HG02870 (cell line): ENCODE data around the gene MGMT.

ENCODE experiments used
- ATAC-seq: cut with Tn5 transposase; IDR thresholded peaks from one replicate; pipeline ENCODE4 v1.9.1; 2021; ENCODE audit warnings: mild to moderate bottlenecking, moderate library complexity; ENCODE audit not compliant: unreplicated experiment

MGMT gene

DNA sequence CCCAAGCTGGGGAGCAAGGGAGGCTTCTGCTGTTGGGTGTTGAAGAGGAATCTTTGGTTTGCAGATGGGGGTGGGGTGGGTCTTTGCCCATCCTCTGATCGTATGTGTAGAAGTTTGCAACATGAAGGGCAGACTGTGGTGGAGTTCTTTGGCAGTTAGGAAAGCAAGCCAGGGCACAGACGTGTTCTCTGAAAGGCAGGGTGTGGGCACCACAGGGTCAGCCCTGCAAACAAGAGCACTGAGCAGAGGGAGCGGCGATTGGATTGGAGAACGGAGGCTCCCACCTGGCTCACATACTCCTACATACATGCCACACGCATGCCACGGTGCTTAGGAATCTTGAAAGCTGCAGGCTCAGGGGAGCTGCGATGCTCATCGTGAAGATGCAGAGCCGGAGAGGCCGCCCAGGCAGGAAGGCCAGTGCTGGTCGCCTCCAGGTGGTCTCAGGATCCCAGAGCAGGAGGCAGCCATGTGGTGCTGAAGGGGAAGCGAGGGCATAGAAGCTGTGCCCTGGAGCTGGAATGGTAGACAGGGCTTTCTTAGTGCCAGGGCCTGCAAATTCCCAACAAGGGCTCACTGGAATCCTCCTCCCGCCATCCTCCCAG lies 149.0 kb downstream of the MGMT start:
- no peak for ATAC-seq

DNA sequence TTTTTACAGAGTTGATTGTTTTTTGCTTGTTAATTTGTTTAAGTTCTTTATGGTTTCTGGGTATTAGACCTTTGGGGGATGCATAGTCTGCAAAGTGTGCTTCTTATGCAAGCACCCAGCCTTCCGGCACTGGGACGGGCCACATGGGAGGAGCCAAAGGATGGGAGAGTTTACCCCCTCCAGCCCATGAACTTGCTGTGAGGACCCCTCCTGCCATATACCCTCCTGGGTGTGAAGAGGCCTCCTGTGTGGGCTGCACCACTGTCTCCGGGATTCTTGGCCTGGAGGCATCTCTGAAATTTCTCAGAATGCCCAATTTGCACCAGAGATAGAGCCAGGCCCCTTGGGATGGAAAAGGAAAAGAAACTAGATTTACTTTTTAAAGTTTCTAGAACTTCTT lies 150.7 kb downstream of the MGMT start:
- ATAC-seq, result no peak

DNA sequence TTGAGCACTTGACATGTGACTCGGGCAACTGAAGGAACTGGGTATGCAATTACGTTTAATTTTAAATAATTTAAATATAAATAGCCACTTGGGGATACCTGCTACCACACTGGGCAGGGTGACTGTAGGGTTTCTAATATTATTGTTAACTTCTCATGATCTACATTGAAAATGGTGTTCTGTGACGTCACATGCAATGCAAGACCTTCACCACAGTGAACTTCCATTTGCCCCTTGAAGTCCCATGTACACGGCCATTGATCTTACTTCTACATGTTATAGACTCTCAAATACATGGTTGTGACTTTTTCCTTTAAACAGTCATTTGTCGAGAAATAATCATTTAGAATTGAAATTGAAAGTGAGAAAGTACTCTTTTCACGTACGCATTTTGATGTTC lies 154.0 kb downstream of the MGMT start:
- no peak for ATAC-seq

DNA sequence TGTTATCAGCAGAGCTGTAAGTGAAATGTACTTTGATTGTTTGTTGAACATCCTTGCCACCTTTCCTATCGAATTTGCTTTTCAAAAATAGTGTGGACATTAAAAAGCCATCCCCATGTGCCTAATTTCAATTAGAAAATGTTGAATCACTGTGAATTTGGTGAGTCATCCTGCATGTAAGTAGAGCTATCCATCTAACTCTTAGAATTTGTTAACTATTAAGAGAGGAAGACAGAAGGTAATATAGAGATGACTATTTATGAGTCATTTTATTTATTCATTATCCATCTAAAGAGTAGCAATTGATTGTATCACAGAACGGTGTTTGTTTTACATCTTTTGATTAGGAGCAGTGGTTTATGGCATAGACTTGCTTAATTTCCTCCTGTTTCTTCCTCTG lies 154.7 kb downstream of the MGMT start:
- ATAC-seq, result no peak

DNA sequence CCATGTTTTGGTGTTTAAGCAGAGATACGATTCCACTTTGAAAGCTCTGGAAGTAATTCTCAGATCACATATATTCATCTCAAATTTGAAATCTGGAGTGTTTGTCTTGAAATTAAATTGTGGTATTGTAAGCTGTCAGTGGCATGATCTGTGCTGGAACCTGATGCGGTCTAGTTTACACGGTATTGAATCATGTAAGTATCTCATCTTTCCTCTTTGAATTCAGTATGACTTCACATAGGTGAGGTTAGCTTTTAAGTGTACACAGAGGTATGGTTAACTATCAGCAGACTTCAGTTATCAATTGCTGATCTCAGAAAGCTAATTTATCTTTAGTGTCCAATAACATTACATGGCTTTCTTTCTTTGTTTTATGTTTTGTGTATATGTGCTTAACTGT lies 155.2 kb downstream of the MGMT start:
- no peak for ATAC-seq

DNA sequence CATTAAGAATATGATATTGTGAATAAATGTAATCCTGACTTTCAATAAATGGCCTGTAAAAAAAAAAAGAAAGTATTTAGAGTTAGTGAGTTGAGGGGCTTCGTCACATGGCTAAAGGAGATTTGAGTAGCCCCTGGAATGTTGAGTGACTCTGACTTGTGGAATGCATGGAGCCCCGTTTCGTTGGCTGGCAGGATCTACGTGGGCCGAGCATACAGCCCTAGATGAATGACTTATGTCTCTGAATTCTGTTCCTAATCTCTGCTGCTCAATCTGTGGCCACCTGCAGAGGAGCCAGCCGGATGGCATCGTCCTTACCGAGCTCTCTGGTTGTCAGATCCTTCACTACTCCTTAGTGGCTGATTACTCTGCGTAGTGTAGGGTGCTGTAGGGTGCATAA lies 155.7 kb downstream of the MGMT start:
- ATAC-seq, result no peak

DNA sequence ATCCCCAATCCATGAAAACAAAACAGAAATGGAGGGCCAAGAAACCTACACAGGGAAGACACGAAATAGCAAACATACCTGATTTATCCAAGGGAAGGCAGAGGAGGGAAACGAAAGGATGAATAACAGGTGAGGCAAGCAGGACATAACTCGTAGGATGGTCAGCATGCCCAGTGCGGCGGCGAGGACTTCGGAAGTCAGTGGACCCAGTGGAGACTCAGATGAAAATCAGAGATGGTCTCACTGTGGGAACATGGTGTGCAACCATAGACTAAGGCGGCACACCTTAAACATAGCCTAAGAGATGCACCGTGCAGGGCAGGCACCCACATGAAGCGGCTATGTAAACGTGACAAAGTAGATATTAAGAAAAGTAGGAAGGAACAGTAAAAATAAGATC lies 157.5 kb downstream of the MGMT start:
- ATAC-seq, result no peak

DNA sequence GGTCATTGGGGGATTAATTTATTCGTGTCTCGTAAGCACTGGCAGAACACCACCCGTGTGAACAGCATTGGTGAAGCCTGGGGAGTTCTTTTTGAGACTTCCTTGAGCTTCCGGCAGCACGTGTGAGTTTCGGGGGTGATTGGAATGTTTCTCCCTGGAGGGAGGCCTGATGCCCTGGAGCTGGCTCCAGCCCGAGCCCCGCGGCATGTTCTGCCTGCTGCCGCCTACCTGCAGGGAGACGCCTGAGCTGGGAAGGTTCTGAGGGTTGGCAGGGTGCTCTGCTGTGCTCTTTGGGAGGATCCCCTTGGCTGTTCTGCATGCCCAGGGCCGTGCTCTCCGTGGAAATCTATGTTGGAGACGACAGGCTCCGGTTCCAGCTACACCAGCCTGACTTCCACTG lies 159.3 kb downstream of the MGMT start:
- no peak for ATAC-seq

DNA sequence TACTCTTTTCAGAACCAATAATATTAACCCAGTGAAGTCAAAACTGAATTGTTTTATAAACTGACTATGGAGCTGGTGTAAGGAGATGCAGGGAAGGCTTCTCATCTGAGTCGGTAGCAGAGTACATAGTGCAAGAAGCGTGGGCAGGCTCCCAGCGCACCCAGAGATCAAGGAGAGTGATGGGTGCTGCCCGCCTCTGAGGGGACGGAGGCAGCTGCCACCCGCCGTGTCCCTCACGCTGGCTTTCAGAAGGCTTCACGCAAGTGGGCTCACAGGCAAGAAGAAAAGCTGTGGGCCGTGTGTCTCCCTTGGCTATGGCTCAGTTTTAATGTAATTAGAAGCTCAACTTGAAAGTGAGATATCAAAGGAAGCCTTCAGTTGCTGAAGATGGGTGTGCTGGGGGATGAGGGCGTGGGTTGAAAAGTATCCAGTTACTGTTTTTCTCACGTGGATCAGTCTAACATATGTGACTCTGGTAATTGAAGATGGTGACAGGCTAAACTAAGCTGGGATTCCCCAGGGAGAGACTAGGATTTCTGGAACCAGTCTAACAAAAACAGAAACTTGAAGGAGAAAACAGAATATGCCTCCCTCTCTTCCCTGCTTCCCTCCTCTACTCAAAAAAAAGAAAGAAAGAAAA lies 159.9 kb downstream of the MGMT start:
- ATAC-seq, result no peak

DNA sequence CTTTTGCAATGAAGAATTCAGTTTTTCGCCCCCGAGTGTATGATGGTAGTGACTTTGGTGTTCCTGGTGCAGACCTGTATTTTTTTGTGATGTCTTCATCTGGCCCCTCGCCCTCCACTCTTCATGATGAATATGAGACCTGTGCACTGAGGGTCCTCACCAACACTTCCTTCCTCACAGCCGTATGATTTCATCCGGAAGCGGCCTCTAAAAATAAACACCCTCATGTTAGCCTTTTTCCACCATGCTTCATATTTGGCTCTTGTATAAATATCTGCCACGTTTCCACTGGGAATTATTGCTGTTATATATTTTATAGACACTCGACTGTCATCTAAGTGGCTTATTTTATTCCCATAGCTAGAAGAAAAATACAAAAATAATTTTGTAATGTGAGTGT lies 160.4 kb downstream of the MGMT start:
- no peak for ATAC-seq

DNA sequence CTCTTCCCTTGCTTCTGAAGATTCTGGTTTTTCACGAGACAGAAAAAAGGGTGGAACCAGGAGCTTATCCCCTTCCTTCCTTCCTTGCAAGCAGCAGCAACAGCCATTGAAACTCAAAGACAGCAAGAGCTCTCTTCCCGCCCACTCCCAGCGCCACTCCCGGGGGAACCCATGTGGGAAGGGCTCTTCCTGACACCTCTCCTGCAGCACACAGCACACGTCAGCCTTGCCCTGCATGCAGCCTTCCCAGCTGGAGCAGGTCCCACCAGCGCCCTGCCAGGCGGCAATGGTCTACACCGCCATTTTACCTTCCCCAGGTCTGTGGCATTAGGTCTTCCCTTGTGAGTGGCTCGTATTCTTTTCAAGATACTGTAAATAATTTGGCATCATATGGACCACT lies 161.8 kb downstream of the MGMT start:
- no peak for ATAC-seq

DNA sequence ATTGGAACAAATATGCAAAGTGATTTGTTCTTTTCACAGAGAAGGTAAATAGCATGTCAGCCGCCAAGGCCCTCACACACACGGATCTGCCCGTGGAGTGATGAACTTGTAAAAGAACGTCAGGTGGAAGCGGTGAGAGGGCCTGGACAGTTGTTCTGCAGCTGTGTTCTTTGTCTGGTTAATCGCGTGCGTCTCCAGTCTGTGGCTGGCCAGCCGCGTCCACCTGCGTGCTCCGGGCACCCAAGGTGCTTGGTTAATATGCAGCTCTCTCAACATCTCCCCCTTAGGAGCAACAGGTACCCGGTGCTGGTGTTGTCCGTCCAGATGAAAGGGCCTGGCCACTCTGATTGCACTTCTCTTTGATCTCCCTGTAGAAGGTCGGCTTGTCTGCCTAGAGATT lies 162.9 kb downstream of the MGMT start:
- no peak for ATAC-seq

DNA sequence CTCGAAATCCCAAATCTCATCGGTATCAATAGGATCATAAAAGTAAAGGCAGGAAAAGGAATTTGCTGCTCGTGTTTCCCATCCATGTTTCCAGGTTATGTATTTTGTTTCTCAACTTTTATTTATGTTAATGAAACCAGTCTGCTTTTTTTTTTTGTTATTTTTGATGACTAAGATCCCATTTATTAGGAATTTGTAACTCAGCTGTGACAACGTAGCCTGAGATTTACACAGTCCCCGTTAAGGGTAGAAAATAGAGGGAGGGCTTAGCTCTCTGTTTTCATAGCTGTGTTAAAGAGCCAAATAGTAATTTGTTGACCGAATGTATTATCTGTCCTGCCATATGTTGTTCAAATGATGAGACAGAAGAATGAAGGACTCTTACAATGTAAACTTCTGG lies 164.0 kb downstream of the MGMT start:
- no peak for ATAC-seq

DNA sequence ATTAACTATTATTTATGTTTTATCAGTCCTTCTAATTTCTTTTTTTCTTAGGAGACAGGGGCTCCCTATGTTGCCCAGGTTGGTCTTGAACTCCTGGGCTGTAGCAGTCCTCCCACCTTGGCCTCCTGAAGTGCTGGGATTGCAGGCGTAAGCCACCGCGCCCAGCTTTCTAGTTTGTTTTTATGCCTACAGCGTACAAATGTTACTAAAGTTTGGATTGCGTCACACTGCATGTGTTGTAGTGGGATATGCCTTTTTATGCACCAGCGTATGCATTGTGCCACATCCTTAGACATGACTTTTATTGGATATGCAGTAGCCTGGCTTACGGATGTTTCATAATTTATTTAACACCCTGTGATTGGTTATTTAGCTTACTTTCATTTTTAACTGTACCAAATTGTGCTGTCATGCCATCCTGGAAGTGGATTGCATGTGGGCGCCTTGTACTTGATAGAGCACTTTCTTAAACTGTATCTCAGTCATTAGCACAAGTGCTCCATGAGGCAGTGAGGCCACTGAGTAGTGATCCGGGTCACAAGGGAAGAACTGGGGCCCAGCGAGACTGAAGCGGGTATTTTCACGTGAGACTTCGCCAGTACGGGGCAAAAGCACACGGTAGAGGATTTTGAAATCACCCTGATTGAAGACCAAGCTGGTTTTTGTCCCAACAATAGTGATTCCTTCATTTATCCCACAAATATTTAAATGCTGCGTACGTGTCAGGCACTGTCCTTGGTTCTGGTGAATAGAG lies 165.0 kb downstream of the MGMT start:
- ATAC-seq, result no peak

DNA sequence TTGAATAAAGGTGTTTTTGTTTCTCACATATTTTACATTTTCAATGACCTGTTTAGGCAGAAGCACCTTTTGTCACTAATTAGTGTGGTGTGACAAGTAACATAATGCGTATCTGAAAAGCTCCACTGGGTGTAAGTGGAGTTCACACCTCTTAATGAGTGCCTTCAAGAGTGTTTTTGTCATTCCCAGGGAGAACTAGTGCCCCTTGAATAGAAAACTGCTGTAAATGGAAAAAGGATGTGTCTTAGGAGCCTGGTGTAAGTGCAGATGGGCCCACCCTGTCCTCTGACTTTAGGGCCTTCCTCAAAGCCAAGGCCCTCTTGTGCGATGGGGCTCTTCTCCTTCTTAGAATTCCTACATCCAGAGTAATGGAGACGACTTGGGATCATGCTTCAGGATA lies 170.0 kb downstream of the MGMT start:
- ATAC-seq, result no peak

DNA sequence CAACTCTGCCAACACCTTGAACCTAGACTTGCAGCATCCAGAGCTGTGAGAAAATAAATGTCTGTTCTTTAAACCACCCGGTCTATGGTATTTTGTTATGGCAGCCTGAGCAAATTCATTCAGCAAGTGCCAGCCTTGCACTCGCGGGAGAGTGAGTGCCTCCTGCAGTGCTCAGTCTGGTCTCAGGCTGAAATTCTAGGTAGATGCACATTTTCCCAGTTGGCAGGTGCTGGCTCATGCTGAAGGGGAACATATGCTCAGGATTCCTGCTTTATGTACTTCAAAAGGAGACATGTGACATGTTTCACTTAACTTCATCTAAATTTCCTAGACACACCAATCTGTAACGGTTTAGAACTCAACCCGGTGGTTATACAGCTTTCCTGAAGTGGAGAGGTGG lies 170.8 kb downstream of the MGMT start:
- no peak for ATAC-seq

DNA sequence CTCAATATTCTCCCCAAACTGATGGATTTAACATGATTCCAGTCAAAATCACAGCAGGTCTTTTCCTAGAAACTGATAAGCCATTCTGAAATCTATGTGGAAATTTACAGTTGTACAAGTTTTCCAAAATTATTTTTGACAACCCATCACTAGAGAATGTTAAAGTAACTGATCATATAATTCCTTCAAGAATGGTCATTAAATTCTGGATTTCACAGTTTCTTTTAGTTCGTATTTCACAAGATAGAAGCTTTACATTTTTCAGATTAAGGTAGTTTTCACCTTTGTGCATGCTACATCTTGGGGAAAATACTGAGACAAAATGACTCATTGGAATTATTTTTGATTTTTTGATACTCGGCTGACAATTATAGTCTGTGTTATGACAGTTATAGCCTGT lies 174.3 kb downstream of the MGMT start:
- ATAC-seq, result no peak

DNA sequence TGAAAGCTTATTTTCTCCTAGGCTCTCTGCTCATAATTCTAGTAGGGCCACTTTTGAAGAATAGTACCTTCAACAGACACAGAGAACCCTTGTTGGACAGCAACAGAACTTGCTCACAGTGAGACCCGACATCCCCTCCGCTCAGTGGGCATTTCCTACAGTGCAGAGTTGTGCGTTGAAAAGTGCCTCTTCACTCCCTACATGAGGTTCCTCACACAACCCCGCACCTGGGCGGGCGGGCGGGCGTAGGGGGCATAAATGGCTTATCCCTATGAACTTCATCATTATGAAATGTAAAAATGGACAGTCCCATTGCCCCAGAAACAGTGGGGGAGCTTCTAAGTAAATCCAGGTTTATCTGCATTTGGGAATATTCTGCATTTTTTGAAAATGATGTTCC lies 174.9 kb downstream of the MGMT start:
- no peak for ATAC-seq

DNA sequence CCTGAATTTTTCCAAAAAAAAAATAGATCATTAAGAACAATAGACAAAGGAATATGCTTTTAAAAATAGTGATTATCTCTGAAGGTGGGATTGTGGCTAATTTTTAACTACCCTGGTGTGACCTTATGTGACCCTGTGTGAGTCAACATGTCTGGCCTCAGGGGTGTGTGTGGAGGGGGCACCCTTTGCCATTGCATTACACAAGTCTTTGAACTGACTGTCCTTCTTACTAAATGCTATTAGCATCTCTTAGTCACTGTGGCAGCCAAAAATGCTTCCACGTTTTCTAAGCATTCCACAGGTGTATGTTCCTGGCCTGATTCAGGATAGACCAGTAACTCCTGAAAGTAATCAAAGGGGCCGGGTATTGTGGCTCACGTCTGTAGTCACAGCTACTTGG lies 175.4 kb downstream of the MGMT start:
- ATAC-seq, result no peak

DNA sequence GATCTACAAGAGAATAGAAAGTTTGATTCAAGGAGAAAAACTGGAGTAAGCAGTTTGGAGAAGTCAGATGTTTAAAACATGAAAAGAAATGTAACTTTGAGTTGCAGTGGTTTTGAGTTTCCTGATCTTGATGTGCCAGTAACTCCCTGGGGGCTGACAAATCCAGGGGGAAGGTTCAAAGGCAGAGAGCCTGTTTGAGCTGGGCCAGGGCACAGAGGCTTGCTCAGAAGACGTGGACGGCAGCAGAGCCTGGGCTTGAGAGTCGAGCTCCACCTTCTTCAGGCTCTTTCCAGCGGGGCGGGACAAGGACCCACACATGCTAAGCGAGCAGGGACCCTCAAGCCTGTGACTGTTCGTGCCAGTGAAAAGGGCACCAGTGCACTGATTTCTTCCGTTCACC lies 176.2 kb downstream of the MGMT start:
- no peak for ATAC-seq

DNA sequence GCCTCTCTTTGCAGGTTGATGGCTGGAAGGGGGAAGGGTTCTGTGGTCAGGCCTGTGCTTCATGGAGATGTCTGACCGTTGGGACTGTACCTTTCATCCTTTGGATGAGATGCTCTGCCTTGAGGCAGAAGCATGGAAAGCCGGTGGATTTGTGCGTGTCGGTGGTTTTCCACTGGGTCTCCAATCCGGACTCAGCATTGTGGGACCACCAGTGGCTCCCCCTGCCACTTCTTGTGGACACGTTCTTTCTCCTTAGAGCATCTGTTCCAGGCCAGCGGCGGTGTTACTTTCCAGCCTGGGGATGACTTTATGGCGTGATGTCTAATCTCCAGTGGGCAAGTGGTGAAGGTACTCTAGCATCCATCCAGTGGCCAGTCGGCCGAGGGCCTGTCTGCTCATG lies 178.4 kb downstream of the MGMT start:
- ATAC-seq, result no peak

DNA sequence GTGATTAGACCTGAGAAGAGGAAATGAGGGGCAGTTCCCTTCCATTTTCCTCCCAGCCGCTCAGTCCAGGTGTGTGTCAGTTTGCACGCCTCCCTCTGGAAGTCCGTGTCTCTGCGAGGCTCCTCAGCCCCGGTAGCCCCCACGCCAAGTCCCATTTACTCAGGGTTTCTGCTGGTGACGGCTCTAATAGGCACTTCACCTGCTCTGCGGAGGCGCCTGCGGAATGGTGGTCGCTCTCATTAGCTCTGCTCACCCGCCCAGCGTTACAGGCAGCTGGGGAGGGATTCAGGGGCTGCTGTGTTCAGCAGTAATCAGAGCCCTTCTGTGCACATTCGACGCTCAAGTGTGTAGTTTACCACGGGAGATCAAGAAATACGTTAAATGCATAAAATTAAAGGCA lies 179.9 kb downstream of the MGMT start:
- ATAC-seq, result no peak

DNA sequence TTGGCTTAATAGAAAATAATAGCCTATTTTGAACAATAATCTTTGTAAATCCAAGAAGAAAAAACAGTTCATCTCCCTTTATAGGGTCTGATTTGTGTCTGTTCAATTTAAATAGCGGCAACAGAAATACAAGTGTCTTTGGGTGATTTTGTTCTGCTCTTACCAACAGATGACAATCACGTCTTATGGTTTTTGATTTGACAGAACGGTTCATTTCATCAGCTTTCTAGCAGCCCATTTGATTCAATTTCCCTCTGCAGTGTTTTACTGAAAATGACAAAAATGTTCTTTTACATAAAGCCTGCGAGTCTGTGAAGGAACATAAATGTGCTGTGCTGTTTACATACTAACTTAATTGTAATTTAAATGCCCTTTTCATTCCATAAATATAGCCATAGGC lies 180.5 kb downstream of the MGMT start:
- ATAC-seq, result no peak
